WI38 (cell line): ENCODE measurements around the gene CXCR6.

Experiments used
- H3K4me3 ChIP-seq: 2 replicates; pipeline ENCODE4 v1.5.1; 2011; ENCODE audit warnings: low read depth, mild to moderate bottlenecking, control low read depth, low read length
- TF ChIP-seq, protein P1 (sequence below): IDR thresholded peaks from 2 replicates; pipeline ENCODE4 v1.5.1; 2012; ENCODE audit warnings: low read depth, mild to moderate bottlenecking, control low read depth, low read length

The CXCR6 gene

DNA sequence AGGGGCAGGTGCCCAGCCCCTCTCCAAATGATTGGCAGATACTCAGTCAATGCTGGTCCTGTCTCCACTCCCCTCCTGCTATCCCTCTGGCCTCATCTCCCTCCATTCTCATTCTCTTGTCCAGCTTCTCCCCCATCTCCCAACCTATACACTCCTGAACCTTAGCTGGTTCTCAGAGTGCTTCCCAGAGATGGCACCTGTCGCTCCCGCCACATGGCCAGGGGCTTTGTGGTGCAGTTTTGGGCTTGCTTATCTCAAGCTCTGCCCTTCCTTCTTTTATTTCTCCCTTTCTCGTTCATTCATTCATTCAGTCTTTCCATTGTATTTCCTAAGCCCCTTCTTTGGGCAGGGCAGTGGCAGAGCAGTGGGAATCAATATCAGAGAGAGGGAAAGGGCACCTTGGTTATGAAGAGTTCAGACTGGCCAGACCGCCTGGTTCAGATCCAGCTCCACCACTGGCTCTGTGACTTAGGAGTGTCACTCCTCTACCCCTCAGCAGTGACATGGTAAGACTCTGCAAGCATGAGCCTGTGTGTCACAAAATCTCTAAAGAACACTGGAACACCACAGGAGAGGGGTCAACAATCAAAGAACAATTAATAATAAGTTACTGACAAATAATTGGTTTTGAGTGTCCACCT is 20.2 kb upstream of the CXCR6 start:
- TF ChIP-seq, protein P1, sequence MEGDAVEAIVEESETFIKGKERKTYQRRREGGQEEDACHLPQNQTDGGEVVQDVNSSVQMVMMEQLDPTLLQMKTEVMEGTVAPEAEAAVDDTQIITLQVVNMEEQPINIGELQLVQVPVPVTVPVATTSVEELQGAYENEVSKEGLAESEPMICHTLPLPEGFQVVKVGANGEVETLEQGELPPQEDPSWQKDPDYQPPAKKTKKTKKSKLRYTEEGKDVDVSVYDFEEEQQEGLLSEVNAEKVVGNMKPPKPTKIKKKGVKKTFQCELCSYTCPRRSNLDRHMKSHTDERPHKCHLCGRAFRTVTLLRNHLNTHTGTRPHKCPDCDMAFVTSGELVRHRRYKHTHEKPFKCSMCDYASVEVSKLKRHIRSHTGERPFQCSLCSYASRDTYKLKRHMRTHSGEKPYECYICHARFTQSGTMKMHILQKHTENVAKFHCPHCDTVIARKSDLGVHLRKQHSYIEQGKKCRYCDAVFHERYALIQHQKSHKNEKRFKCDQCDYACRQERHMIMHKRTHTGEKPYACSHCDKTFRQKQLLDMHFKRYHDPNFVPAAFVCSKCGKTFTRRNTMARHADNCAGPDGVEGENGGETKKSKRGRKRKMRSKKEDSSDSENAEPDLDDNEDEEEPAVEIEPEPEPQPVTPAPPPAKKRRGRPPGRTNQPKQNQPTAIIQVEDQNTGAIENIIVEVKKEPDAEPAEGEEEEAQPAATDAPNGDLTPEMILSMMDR = no peak
- H3K4me3 ChIP-seq = no peak overlapping the region

DNA sequence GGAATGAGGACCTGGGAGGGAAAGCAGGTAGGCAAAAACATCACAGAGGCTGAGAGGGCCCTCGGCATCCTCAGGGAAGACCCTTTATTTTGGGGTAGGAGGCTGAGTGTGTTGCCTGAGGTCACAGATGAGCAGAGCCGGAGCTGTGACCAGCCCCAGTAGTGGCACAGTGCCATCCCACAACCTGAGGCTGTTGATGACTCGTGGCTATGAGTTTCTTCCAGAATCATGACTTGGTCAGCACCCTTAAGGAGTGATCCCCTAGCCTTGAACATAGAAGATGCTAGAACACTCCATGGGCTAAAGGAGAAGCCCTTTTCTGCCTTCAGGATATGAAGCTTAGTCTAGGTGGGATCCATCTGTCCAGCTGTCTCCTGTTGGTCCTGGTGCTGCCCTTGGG is 19.5 kb upstream of the CXCR6 start:
- TF ChIP-seq, protein P1 = no peak
- no peak overlapping the region for H3K4me3 ChIP-seq

DNA sequence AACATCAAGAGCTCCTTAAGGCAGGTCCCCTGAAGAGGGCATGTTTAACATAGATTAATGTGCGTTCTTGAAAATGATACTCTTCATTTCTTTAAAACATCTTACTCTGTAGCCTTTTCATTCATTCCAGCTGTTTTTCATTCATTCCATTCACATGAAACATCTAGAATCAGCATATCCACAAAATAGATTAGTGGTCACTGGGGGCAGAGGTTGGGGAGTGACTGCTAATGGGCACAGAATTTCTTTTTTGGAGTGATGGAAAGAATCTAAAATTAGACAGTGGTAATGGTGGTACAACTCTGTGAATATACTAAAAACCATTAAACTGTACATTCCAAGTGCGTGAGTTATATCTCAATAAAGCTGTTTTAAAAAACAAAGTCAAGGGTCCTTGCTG is 15.4 kb upstream of the CXCR6 start:
- TF ChIP-seq, protein P1 = no peak
- no peak overlapping the region for H3K4me3 ChIP-seq

DNA sequence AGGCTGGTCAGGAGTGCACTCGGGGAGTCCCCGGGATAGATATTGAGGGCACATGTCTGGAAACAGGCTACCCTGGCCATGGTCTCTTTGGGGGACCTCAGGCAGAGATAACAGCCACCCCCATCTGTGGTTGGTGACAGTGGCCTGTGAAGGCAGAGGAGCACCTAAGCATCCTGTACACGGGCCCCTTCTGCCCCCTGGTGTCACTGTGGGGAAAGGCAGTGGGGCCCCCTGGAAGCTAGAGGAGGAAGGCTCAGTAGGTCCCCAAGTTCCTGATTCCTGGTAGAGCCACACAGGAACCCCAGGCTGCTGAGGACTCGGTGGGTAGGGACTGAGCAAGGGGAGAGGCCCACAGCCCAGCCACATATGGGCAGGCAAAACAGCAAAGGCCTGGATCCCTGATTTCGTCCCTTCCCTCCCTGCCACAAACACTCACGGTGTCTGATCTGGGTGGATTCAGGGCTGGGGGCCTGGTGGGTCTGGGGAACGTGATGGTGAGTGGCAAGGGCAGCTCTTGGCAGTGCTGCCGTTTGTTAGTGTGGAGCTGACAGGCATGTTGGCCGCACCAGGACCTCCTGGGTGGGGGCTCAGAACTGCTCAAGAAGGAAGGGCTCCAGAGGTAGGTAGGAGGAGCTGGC is 14.1 kb upstream of the CXCR6 start:
- TF ChIP-seq, protein P1 = peak; percentile 96
- no peak overlapping the region for H3K4me3 ChIP-seq

DNA sequence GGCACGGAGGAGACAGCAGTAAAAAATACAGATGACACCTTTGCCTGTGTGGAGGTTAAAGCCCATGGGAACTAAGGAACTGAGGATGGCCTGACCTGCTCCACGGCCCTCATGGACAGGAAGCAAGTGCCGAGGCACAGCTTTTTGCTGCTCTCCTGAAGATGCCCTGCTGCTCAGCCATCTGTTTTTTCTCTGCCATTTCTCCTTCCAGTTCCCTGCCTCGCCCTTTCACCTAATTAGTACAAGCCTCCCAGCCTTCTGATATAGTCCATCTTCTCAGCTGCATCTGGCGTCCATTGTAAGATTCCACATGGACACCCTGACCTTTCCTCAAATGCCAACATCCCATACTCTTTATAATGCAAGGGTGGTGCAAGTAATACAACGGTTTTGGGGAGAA is 11.8 kb upstream of the CXCR6 start:
- no peak overlapping the region for H3K4me3 ChIP-seq
- TF ChIP-seq, protein P1 = no peak

DNA sequence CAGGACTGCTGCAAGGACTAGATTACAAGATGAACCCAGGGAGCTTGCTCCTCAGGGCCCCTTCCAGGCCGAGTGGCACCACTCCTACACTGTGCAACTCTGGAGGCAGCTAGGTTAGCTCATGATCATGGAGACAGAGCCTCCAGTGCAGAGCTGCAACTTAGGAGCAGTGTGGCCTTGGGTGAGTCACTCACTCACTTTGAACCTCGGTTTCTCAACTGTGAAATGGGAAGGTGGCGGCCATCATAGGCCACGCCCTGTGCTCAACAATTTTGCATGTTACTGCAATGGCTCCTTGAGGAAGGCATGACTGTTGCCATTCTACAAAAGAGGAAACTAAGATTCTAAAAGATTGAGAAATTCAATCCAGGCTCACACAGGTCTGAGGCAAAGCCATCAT is 11.2 kb upstream of the CXCR6 start:
- no peak overlapping the region for H3K4me3 ChIP-seq
- TF ChIP-seq, protein P1 = no peak

DNA sequence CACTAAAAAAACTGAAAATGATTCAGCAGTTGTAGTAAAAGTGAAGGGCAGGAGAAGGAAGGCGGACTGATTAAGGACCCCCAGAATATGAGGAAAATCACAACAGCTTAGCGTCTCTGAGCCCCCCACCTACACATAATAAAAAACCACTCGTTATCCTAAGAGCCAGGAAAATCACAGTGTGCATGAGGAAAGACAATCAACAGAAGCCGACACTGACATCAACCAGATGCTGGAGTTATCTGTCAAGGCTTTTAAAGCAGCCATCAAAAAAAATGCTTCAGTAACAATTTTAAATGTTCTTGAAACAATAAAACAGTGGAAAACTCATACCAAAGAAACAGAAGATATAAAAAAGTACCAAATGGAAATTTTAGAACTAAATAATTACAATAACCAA is 9.7 kb upstream of the CXCR6 start:
- no peak overlapping the region for H3K4me3 ChIP-seq
- TF ChIP-seq, protein P1 = no peak
